ENCODE data around the gene FILIP1L.

Gene FILIP1L

GRCh38 chr3:100081986-100082692, 32.2 kb downstream of the FILIP1L start:
- no peaks in the 10 kb centered on the region for H3K9me3 Mint-ChIP-seq
- no peaks in the 10 kb centered on the region for H3K36me3 Mint-ChIP-seq (ENCODE audit: low read depth)
- H3K27me3 Mint-ChIP-seq = no peaks in the 10 kb centered on the region
- intact Hi-C loops (cut with micrococcal nuclease) = no loop called here
- no peak overlapping the region for H3K27ac Mint-ChIP-seq
- H3K4me1 Mint-ChIP-seq (ENCODE audit: low read depth) = peaks cover 17% of the 10 kb centered on the region
- H3K4me3 Mint-ChIP-seq = no peak overlapping the region

- H3K4me3 Mint-ChIP-seq = no peak overlapping the region
- no peak overlapping the region for H3K27ac Mint-ChIP-seq
- H3K27me3 Mint-ChIP-seq = no peaks in the 10 kb centered on the region
- intact Hi-C loops (cut with micrococcal nuclease) = no loop called here
- H3K4me1 Mint-ChIP-seq (ENCODE audit: low read depth) = peaks cover 15% of the 10 kb centered on the region
- H3K9me3 Mint-ChIP-seq = no peaks in the 10 kb centered on the region
- no peaks in the 10 kb centered on the region for H3K36me3 Mint-ChIP-seq (ENCODE audit: low read depth)
Observed at GRCh38 chr3:100081311-100081710, 33.0 kb downstream of the FILIP1L start.

- Mint-ChIP-seq H3K4me1 (ENCODE audit: low read depth) (peaks cover 20% of the 10 kb centered on the region), H3K4me3 (no peak overlapping the region), H3K9me3 (no peaks in the 10 kb centered on the region), H3K36me3 (ENCODE audit: low read depth) (no peaks in the 10 kb centered on the region), H3K27me3 (no peaks in the 10 kb centered on the region), H3K27ac (no peak overlapping the region)
- intact Hi-C loops (cut with micrococcal nuclease) = no loop called here
Observed at GRCh38 chr3:100080573-100080972, 33.7 kb downstream of the FILIP1L start.

GRCh38 chr3:100079328-100079727, 35.0 kb downstream of the FILIP1L start:
- H3K4me3 Mint-ChIP-seq = no peak overlapping the region

GRCh38 chr3:100076731-100077529, 37.4 kb downstream of the FILIP1L start:
- Mint-ChIP-seq H3K27ac (peak overlapping the region; percentile 28), H3K27me3 (no peaks in the 10 kb centered on the region), H3K4me3 (no peak overlapping the region), H3K36me3 (ENCODE audit: low read depth) (no peaks in the 10 kb centered on the region), H3K9me3 (no peaks in the 10 kb centered on the region), H3K4me1 (ENCODE audit: low read depth) (peaks cover 39% of the 10 kb centered on the region)
- intact Hi-C loops (cut with micrococcal nuclease) = no loop called here

More at GRCh38 chr3:100079328-100079727, 35.0 kb downstream of the FILIP1L start:
- H3K27ac Mint-ChIP-seq = no peak overlapping the region
- intact Hi-C loops (cut with micrococcal nuclease) = no loop called here
- no peaks in the 10 kb centered on the region for H3K27me3 Mint-ChIP-seq
- H3K36me3 Mint-ChIP-seq (ENCODE audit: low read depth) = no peaks in the 10 kb centered on the region
- no peaks in the 10 kb centered on the region for H3K9me3 Mint-ChIP-seq
- H3K4me1 Mint-ChIP-seq (ENCODE audit: low read depth) = peaks cover 17% of the 10 kb centered on the region

- H3K27me3 Mint-ChIP-seq = peaks cover 1% of the 10 kb centered on the region
- intact Hi-C loops (cut with micrococcal nuclease) = no loop called here
- no peaks in the 10 kb centered on the region for H3K9me3 Mint-ChIP-seq
- H3K4me1 Mint-ChIP-seq (ENCODE audit: low read depth) = peaks cover 47% of the 10 kb centered on the region
- no peak overlapping the region for H3K4me3 Mint-ChIP-seq
- H3K27ac Mint-ChIP-seq = peak overlapping the region; percentile 28
- no peaks in the 10 kb centered on the region for H3K36me3 Mint-ChIP-seq (ENCODE audit: low read depth)
Observed at GRCh38 chr3:100075851-100076730, 38.2 kb downstream of the FILIP1L start.

- intact Hi-C loops (cut with micrococcal nuclease) = no loop called here
- Mint-ChIP-seq H3K27me3 (peaks cover 1% of the 10 kb centered on the region), H3K4me3 (no peak overlapping the region), H3K9me3 (no peaks in the 10 kb centered on the region), H3K4me1 (ENCODE audit: low read depth) (peaks cover 47% of the 10 kb centered on the region), H3K27ac (no peak overlapping the region), H3K36me3 (ENCODE audit: low read depth) (no peaks in the 10 kb centered on the region)
Observed at GRCh38 chr3:100075196-100075595, 39.1 kb downstream of the FILIP1L start.

GRCh38 chr3:100073714-100074307, 40.5 kb downstream of the FILIP1L start:
- intact Hi-C loops (cut with micrococcal nuclease) = loop anchor here (5.0 kb wide), 1 partner anchor 232 kb away; no protein-coding TSS in a partner anchor
- Mint-ChIP-seq H3K27ac (peak overlapping the region; percentile 82), H3K4me3 (peak overlapping the region; percentile 49), H3K9me3 (no peaks in the 10 kb centered on the region), H3K4me1 (ENCODE audit: low read depth) (peaks cover 47% of the 10 kb centered on the region), H3K27me3 (peaks cover 1% of the 10 kb centered on the region), H3K36me3 (ENCODE audit: low read depth) (no peaks in the 10 kb centered on the region)

- Mint-ChIP-seq H3K27ac (peak overlapping the region; percentile 82), H3K9me3 (no peaks in the 10 kb centered on the region), H3K4me3 (no peak overlapping the region), H3K4me1 (ENCODE audit: low read depth) (peaks cover 47% of the 10 kb centered on the region), H3K27me3 (peaks cover 1% of the 10 kb centered on the region), H3K36me3 (ENCODE audit: low read depth) (no peaks in the 10 kb centered on the region)
- intact Hi-C loops (cut with micrococcal nuclease) = loop anchor here (5.0 kb wide), 1 partner anchor 231 kb away; no protein-coding TSS in a partner anchor
Observed at GRCh38 chr3:100073049-100073713, 41.1 kb downstream of the FILIP1L start.

GRCh38 chr3:100072326-100073048, 41.8 kb downstream of the FILIP1L start:
- peak overlapping the region; percentile 2 for H3K4me3 Mint-ChIP-seq
- intact Hi-C loops (cut with micrococcal nuclease) = loop anchor here (5.0 kb wide), 1 partner anchor 230 kb away; no protein-coding TSS in a partner anchor
- H3K9me3 Mint-ChIP-seq = no peaks in the 10 kb centered on the region
- H3K27ac Mint-ChIP-seq = peak overlapping the region; percentile 82
- H3K27me3 Mint-ChIP-seq = peaks cover 1% of the 10 kb centered on the region
- H3K4me1 Mint-ChIP-seq (ENCODE audit: low read depth) = peaks cover 47% of the 10 kb centered on the region
- no peaks in the 10 kb centered on the region for H3K36me3 Mint-ChIP-seq (ENCODE audit: low read depth)

GRCh38 chr3:100069472-100069871, 44.8 kb downstream of the FILIP1L start:
- Mint-ChIP-seq H3K36me3 (ENCODE audit: low read depth) (no peaks in the 10 kb centered on the region), H3K9me3 (no peaks in the 10 kb centered on the region), H3K4me1 (ENCODE audit: low read depth) (peaks cover 30% of the 10 kb centered on the region), H3K27ac (no peak overlapping the region), H3K27me3 (peaks cover 1% of the 10 kb centered on the region), H3K4me3 (no peak overlapping the region)
- intact Hi-C loops (cut with micrococcal nuclease) = no loop called here

- no peaks in the 10 kb centered on the region for H3K9me3 Mint-ChIP-seq
- H3K27me3 Mint-ChIP-seq = peaks cover 1% of the 10 kb centered on the region
- no peak overlapping the region for H3K27ac Mint-ChIP-seq
- no peaks in the 10 kb centered on the region for H3K36me3 Mint-ChIP-seq (ENCODE audit: low read depth)
- peaks cover 31% of the 10 kb centered on the region for H3K4me1 Mint-ChIP-seq (ENCODE audit: low read depth)
- intact Hi-C loops (cut with micrococcal nuclease) = loop anchor here (1.0 kb wide), 1 partner anchor 185 kb away; no protein-coding TSS in a partner anchor
- H3K4me3 Mint-ChIP-seq = no peak overlapping the region
Observed at GRCh38 chr3:100068826-100069225, 45.5 kb downstream of the FILIP1L start.

Data from dendritic cell treated with granulocyte-macrophage colony-stimulating factor and Interleukin-4, amounts not matched to agents 40 ng/mL and 50 ng/mL, for 4 days (primary cell).